NCI-H526 treated with DMSO at 0.1 percent for 48 hours (cell line): Measurements from ENCODE around the gene GEMIN5.

Experiments used
- DNase-seq: peaks from one replicate; lab custom pipeline; 2025; lab: John Stamatoyannopoulos, UW

The GEMIN5 gene

GRCh38 chr5:154849264-154849785, 88.7 kb downstream of the GEMIN5 start:
- no peak for DNase-seq

GRCh38 chr5:154844809-154845208, 93.2 kb downstream of the GEMIN5 start:
- no peak for DNase-seq

GRCh38 chr5:154842689-154843530, 95.1 kb downstream of the GEMIN5 start:
- no peak for DNase-seq

- no peak for DNase-seq
Measured at GRCh38 chr5:154841273-154841661, 96.7 kb downstream of the GEMIN5 start.

GRCh38 chr5:154840435-154841272, 97.4 kb downstream of the GEMIN5 start:
- no peak for DNase-seq
